ENCODE measurements around the gene NFIC. TPM values are rescaled to one million over a fixed set of nuclear protein-coding genes. Genes with fewer than 3 reads are reported as not detected.

The NFIC gene
- total RNA-seq, 1 experiment from 2014 or later: 32.5 TPM

- no peak for DNase-seq (ENCODE audit: low spot score)
Observed at GRCh38 chr19:3359015-3359918, 7.1 kb upstream of the NFIC start.

GRCh38 chr19:3359919-3360420 is 6.4 kb upstream of the NFIC start:
- DNase-seq (ENCODE audit: low spot score): no peak

- DNase-seq (ENCODE audit: low spot score): no peak
Observed at GRCh38 chr19:3360421-3361383, 5.7 kb upstream of the NFIC start.

- no peak for DNase-seq (ENCODE audit: low spot score)
Observed at GRCh38 chr19:3361384-3362216, 4.8 kb upstream of the NFIC start.

- DNase-seq (ENCODE audit: low spot score): no peak
Observed at GRCh38 chr19:3362217-3362906, 4.0 kb upstream of the NFIC start.

- DNase-seq (ENCODE audit: low spot score): no peak
Observed at GRCh38 chr19:3363841-3364500, 2.4 kb upstream of the NFIC start.

- DNase-seq (ENCODE audit: low spot score): no peak
Observed at GRCh38 chr19:3364501-3364858, 1.9 kb upstream of the NFIC start.

- peak; percentile 40 for DNase-seq (ENCODE audit: low spot score)
Observed at GRCh38 chr19:3365093-3365835, 1.1 kb upstream of the NFIC start.

GRCh38 chr19:3366753-3367627 is 607 bp downstream of the NFIC start:
- DNase-seq (ENCODE audit: low spot score): peak; percentile 46

- DNase-seq (ENCODE audit: low spot score): peak; percentile 45
Observed at GRCh38 chr19:3367628-3368440, 1.5 kb downstream of the NFIC start.

- no peak for DNase-seq (ENCODE audit: low spot score)
Observed at GRCh38 chr19:3368441-3368795, 2.0 kb downstream of the NFIC start.

GRCh38 chr19:3368848-3369336 is 2.5 kb downstream of the NFIC start:
- DNase-seq (ENCODE audit: low spot score): no peak

GRCh38 chr19:3369337-3370213 is 3.2 kb downstream of the NFIC start:
- DNase-seq (ENCODE audit: low spot score): peak; percentile 74

- DNase-seq (ENCODE audit: low spot score): no peak
Observed at GRCh38 chr19:3370214-3370720, 3.9 kb downstream of the NFIC start.

GRCh38 chr19:3370728-3371591 is 4.6 kb downstream of the NFIC start:
- no peak for DNase-seq (ENCODE audit: low spot score)

Measured in A172 (cell line).